ENCODE measurements around the gene PDLIM1.

PDLIM1 gene

GRCh38 chr10:95287281-95287680 is 3.5 kb downstream of the PDLIM1 start:
- no peak for DNase-seq

- DNase-seq = no peak
Measured at GRCh38 chr10:95286707-95287106, 4.1 kb downstream of the PDLIM1 start.

GRCh38 chr10:95285556-95285955 is 5.2 kb downstream of the PDLIM1 start:
- no peak for DNase-seq

- no peak for DNase-seq
Measured at GRCh38 chr10:95284807-95285206, 6.0 kb downstream of the PDLIM1 start.

GRCh38 chr10:95282107-95282506 is 8.7 kb downstream of the PDLIM1 start:
- no peak for DNase-seq

- DNase-seq = no peak
Measured at GRCh38 chr10:95281206-95281605, 9.6 kb downstream of the PDLIM1 start.

- no peak for DNase-seq
Measured at GRCh38 chr10:95280637-95281036, 10.2 kb downstream of the PDLIM1 start.

GRCh38 chr10:95279042-95279820 is 11.6 kb downstream of the PDLIM1 start:
- no peak for DNase-seq

- no peak for DNase-seq
Measured at GRCh38 chr10:95278061-95278988, 12.5 kb downstream of the PDLIM1 start.

GRCh38 chr10:95277614-95278013 is 13.2 kb downstream of the PDLIM1 start:
- DNase-seq = no peak

- DNase-seq = no peak
Measured at GRCh38 chr10:95277201-95277570, 13.6 kb downstream of the PDLIM1 start.

GRCh38 chr10:95276367-95277200 is 14.2 kb downstream of the PDLIM1 start:
- no peak for DNase-seq

GRCh38 chr10:95275726-95276366 is 15.0 kb downstream of the PDLIM1 start:
- no peak for DNase-seq

GRCh38 chr10:95273393-95274312 is 17.1 kb downstream of the PDLIM1 start:
- DNase-seq = no peak

- no peak for DNase-seq
Measured at GRCh38 chr10:95268438-95268837, 22.4 kb downstream of the PDLIM1 start.

GRCh38 chr10:95267251-95267650 is 23.6 kb downstream of the PDLIM1 start:
- DNase-seq = no peak

GRCh38 chr10:95266674-95267095 is 24.1 kb downstream of the PDLIM1 start:
- DNase-seq = no peak

- no peak for DNase-seq
Measured at GRCh38 chr10:95265572-95265971, 25.2 kb downstream of the PDLIM1 start.

- no peak for DNase-seq
Measured at GRCh38 chr10:95264227-95265051, 26.4 kb downstream of the PDLIM1 start.

GRCh38 chr10:95263864-95264226 is 27.0 kb downstream of the PDLIM1 start:
- no peak for DNase-seq

All from NK-92 treated with Interleukin-12 subunit alpha and Interleukin-12 subunit beta, amount 100 ng/mL, for 24 hours (cell line).